ENCODE measurements around the gene ERBB2.

GRCh38 chr17:39757931-39758873, 58.3 kb downstream of the ERBB2 start:
- no peak for TF ChIP-seq EZH2 (IDR thresholded peaks at IDR 0.05; ENCODE audit: insufficient read depth, poor library complexity, severe bottlenecking)
- TF ChIP-seq EZH2phosphoT487 (IDR thresholded peaks at IDR 0.05; ENCODE audit: insufficient read depth, low read depth) = no peak

Measured in GM23248 (cell line).